Measurements from ENCODE around the gene VILL. TPM values are rescaled to one million over a fixed set of nuclear protein-coding genes. Genes with fewer than 3 reads are reported as not detected.

VILL gene
- total RNA-seq, 1 donor = 12.4 TPM

GRCh38 chr3:37999836-38000235 is 9.2 kb downstream of the VILL start:
- Histone ChIP-seq H3K27me3 (ENCODE audit: insufficient read depth, low read length) (no peaks in the 10 kb centered on the region), H3K9me3 (ENCODE audit: low read depth, low read length) (no peaks in the 10 kb centered on the region), H3K4me1 (ENCODE audit: insufficient read depth, low read length) (peaks cover 43% of the 10 kb centered on the region), H3K4me3 (ENCODE audit: low read length) (no peak overlapping the region)

- no peak overlapping the region for H3K4me3 ChIP-seq (ENCODE audit: low read length)
- H3K4me1 ChIP-seq (ENCODE audit: insufficient read depth, low read length) = peaks cover 40% of the 10 kb centered on the region
- H3K27me3 ChIP-seq (ENCODE audit: insufficient read depth, low read length) = no peaks in the 10 kb centered on the region
- no peaks in the 10 kb centered on the region for H3K9me3 ChIP-seq (ENCODE audit: low read depth, low read length)
These were observed 9.8 kb downstream of the VILL start for GRCh38 chr3:38000242-38000916.

- Histone ChIP-seq H3K4me3 (ENCODE audit: low read length) (no peak overlapping the region), H3K4me1 (ENCODE audit: insufficient read depth, low read length) (peaks cover 34% of the 10 kb centered on the region), H3K27me3 (ENCODE audit: insufficient read depth, low read length) (no peaks in the 10 kb centered on the region), H3K9me3 (ENCODE audit: low read depth, low read length) (no peaks in the 10 kb centered on the region)
These were observed 10.4 kb downstream of the VILL start for GRCh38 chr3:38000965-38001455.

GRCh38 chr3:38001456-38002081 is 11.0 kb downstream of the VILL start:
- no peaks in the 10 kb centered on the region for H3K27me3 ChIP-seq (ENCODE audit: insufficient read depth, low read length)
- H3K9me3 ChIP-seq (ENCODE audit: low read depth, low read length) = no peaks in the 10 kb centered on the region
- H3K4me3 ChIP-seq (ENCODE audit: low read length) = no peak overlapping the region
- H3K4me1 ChIP-seq (ENCODE audit: insufficient read depth, low read length) = peaks cover 28% of the 10 kb centered on the region

GRCh38 chr3:38002291-38002876 is 11.8 kb downstream of the VILL start:
- Histone ChIP-seq H3K4me1 (ENCODE audit: insufficient read depth, low read length) (peaks cover 21% of the 10 kb centered on the region), H3K27me3 (ENCODE audit: insufficient read depth, low read length) (no peaks in the 10 kb centered on the region), H3K9me3 (ENCODE audit: low read depth, low read length) (no peaks in the 10 kb centered on the region), H3K4me3 (ENCODE audit: low read length) (no peak overlapping the region)

GRCh38 chr3:38002940-38003339 is 12.4 kb downstream of the VILL start:
- no peak overlapping the region for H3K4me3 ChIP-seq (ENCODE audit: low read length)
- peaks cover 15% of the 10 kb centered on the region for H3K4me1 ChIP-seq (ENCODE audit: insufficient read depth, low read length)
- no peaks in the 10 kb centered on the region for H3K27me3 ChIP-seq (ENCODE audit: insufficient read depth, low read length)
- H3K9me3 ChIP-seq (ENCODE audit: low read depth, low read length) = no peaks in the 10 kb centered on the region

GRCh38 chr3:38003371-38003816 is 12.8 kb downstream of the VILL start:
- Histone ChIP-seq H3K4me1 (ENCODE audit: insufficient read depth, low read length) (peaks cover 11% of the 10 kb centered on the region), H3K4me3 (ENCODE audit: low read length) (no peak overlapping the region), H3K9me3 (ENCODE audit: low read depth, low read length) (no peaks in the 10 kb centered on the region), H3K27me3 (ENCODE audit: insufficient read depth, low read length) (no peaks in the 10 kb centered on the region)

GRCh38 chr3:38003817-38004414 is 13.3 kb downstream of the VILL start:
- Histone ChIP-seq H3K27me3 (ENCODE audit: insufficient read depth, low read length) (no peaks in the 10 kb centered on the region), H3K4me3 (ENCODE audit: low read length) (no peak overlapping the region), H3K4me1 (ENCODE audit: insufficient read depth, low read length) (peaks cover 7% of the 10 kb centered on the region), H3K9me3 (ENCODE audit: low read depth, low read length) (no peaks in the 10 kb centered on the region)

GRCh38 chr3:38004415-38005075 is 14.0 kb downstream of the VILL start:
- Histone ChIP-seq H3K27me3 (ENCODE audit: insufficient read depth, low read length) (no peaks in the 10 kb centered on the region), H3K9me3 (ENCODE audit: low read depth, low read length) (no peaks in the 10 kb centered on the region), H3K4me1 (ENCODE audit: insufficient read depth, low read length) (peaks cover 4% of the 10 kb centered on the region), H3K4me3 (ENCODE audit: low read length) (no peak overlapping the region)

- no peaks in the 10 kb centered on the region for H3K27me3 ChIP-seq (ENCODE audit: insufficient read depth, low read length)
- no peaks in the 10 kb centered on the region for H3K9me3 ChIP-seq (ENCODE audit: low read depth, low read length)
- no peak overlapping the region for H3K4me3 ChIP-seq (ENCODE audit: low read length)
- H3K4me1 ChIP-seq (ENCODE audit: insufficient read depth, low read length) = peaks cover 7% of the 10 kb centered on the region
These were observed 14.8 kb downstream of the VILL start for GRCh38 chr3:38005076-38006020.

GRCh38 chr3:38006031-38006430 is 15.4 kb downstream of the VILL start:
- H3K27me3 ChIP-seq (ENCODE audit: insufficient read depth, low read length) = no peaks in the 10 kb centered on the region

GRCh38 chr3:38006445-38006995 is 15.9 kb downstream of the VILL start:
- Histone ChIP-seq H3K27me3 (ENCODE audit: insufficient read depth, low read length) (no peaks in the 10 kb centered on the region), H3K4me3 (ENCODE audit: low read length) (no peak overlapping the region), H3K9me3 (ENCODE audit: low read depth, low read length) (no peaks in the 10 kb centered on the region), H3K4me1 (ENCODE audit: insufficient read depth, low read length) (peaks cover 7% of the 10 kb centered on the region)

More at GRCh38 chr3:38006031-38006430, 15.4 kb downstream of the VILL start:
- Histone ChIP-seq H3K4me1 (ENCODE audit: insufficient read depth, low read length) (peaks cover 7% of the 10 kb centered on the region), H3K4me3 (ENCODE audit: low read length) (no peak overlapping the region), H3K9me3 (ENCODE audit: low read depth, low read length) (no peaks in the 10 kb centered on the region)

- no peaks in the 10 kb centered on the region for H3K27me3 ChIP-seq (ENCODE audit: insufficient read depth, low read length)
- no peaks in the 10 kb centered on the region for H3K9me3 ChIP-seq (ENCODE audit: low read depth, low read length)
- no peak overlapping the region for H3K4me3 ChIP-seq (ENCODE audit: low read length)
- peaks cover 7% of the 10 kb centered on the region for H3K4me1 ChIP-seq (ENCODE audit: insufficient read depth, low read length)
These were observed 17.1 kb downstream of the VILL start for GRCh38 chr3:38007754-38008090.

GRCh38 chr3:38008191-38008701 is 17.7 kb downstream of the VILL start:
- H3K27me3 ChIP-seq (ENCODE audit: insufficient read depth, low read length) = no peaks in the 10 kb centered on the region
- H3K4me3 ChIP-seq (ENCODE audit: low read length) = no peak overlapping the region
- H3K4me1 ChIP-seq (ENCODE audit: insufficient read depth, low read length) = peaks cover 7% of the 10 kb centered on the region
- H3K9me3 ChIP-seq (ENCODE audit: low read depth, low read length) = no peaks in the 10 kb centered on the region

Data from mononuclear cell (primary cell).